SHP77 treated with DMSO at 0.1 percent for 48 hours (cell line): ENCODE measurements around the gene TSPAN33.
"Not testable (repeated sequence)": the region's sequence is repeated elsewhere in the genome, so short reads cannot be mapped to it uniquely, and the experiment has no call there.

Source experiments
- DNase-seq: peaks from one replicate; lab custom pipeline; 2025; lab: John Stamatoyannopoulos, UW

The TSPAN33 gene

GRCh38 chr7:129144095-129144833 lies at the start of gene TSPAN33:
TSPAN33 (plus strand) TSS chr7:129144707; CDS start chr7:129144981, 274 bp downstream.
- DNase-seq: peak; percentile 41

GRCh38 chr7:129095258-129095657 lies 49.2 kb upstream of the TSPAN33 start:
- no peak for DNase-seq

- DNase-seq: no peak
Observed at GRCh38 chr7:129098409-129099084, 46.0 kb upstream of the TSPAN33 start.

GRCh38 chr7:129100827-129101166 lies 43.7 kb upstream of the TSPAN33 start:
- DNase-seq: no peak

GRCh38 chr7:129101746-129102145 lies 42.8 kb upstream of the TSPAN33 start:
- no peak for DNase-seq

GRCh38 chr7:129103561-129104324 lies 40.8 kb upstream of the TSPAN33 start:
- DNase-seq: no peak

- no peak for DNase-seq
Observed at GRCh38 chr7:129108581-129108980, 35.9 kb upstream of the TSPAN33 start.

- no peak for DNase-seq
Observed at GRCh38 chr7:129110258-129110981, 34.1 kb upstream of the TSPAN33 start.

- no peak for DNase-seq
Observed at GRCh38 chr7:129110982-129111376, 33.5 kb upstream of the TSPAN33 start.

GRCh38 chr7:129115676-129116075 lies 28.8 kb upstream of the TSPAN33 start:
- DNase-seq: no peak

GRCh38 chr7:129118182-129118581 lies 26.3 kb upstream of the TSPAN33 start:
- no peak for DNase-seq

GRCh38 chr7:129118976-129119375 lies 25.5 kb upstream of the TSPAN33 start:
- no peak for DNase-seq

GRCh38 chr7:129121501-129122077 lies 22.9 kb upstream of the TSPAN33 start:
- DNase-seq: not testable (repeated sequence)

GRCh38 chr7:129122078-129122750 lies 22.3 kb upstream of the TSPAN33 start:
- DNase-seq: no peak

- no peak for DNase-seq
Observed at GRCh38 chr7:129122751-129123509, 21.6 kb upstream of the TSPAN33 start.

GRCh38 chr7:129123510-129123857 lies 21.0 kb upstream of the TSPAN33 start:
- DNase-seq: no peak

GRCh38 chr7:129126314-129126713 lies 18.2 kb upstream of the TSPAN33 start:
- DNase-seq: no peak

- no peak for DNase-seq
Observed at GRCh38 chr7:129127154-129127553, 17.4 kb upstream of the TSPAN33 start.

- no peak for DNase-seq
Observed at GRCh38 chr7:129127601-129128000, 16.9 kb upstream of the TSPAN33 start.

GRCh38 chr7:129134356-129134987 lies 10.0 kb upstream of the TSPAN33 start:
- no peak for DNase-seq
